K562 (cell line): ENCODE data around the gene ELOVL5.

Source experiments
- IRF2 ChIP-seq: sonication (generic); formaldehyde crosslinking; IDR thresholded peaks from 2 replicates; pipeline ENCODE4 v1.8.1; 2022; ENCODE audit warnings: mild to moderate bottlenecking, missing genetic modification reagents
- KAT8 ChIP-seq: fragments of 450-650 bp; IDR thresholded peaks from 2 replicates; pipeline ENCODE4 v1.6.1; 2016; ENCODE audit warnings: low read depth, mild to moderate bottlenecking
- MAFK ChIP-seq: IDR thresholded peaks from 2 replicates; pipeline ENCODE4 v1.6.1; 2011; ENCODE audit warnings: low read length, improper control_type of control experiment
- MYC ChIP-seq, 2 experiments: fragments of 250-450 bp in 1 of 2; sonication (Bioruptor Pico) in 1 of 2; IDR thresholded peaks; 2 replicates each; pipeline versions ENCODE4 v1.5.1 to v1.6.1; 2012 to 2021; ENCODE audit warnings: low read depth in 2 of 2, borderline replicate concordance in 1 of 2, improper control_type of control experiment in 1 of 2, low read length in 1 of 2, mild to moderate bottlenecking in 1 of 2, moderate library complexity in 1 of 2
- NR2F6 ChIP-seq: fragments of 450-650 bp; formaldehyde crosslinking; IDR thresholded peaks from 2 replicates; pipeline ENCODE4 v1.4.0; 2020; ENCODE audit warnings: mild to moderate bottlenecking
- SPI1 ChIP-seq: IDR thresholded peaks from 2 replicates; pipeline ENCODE4 v1.6.1; 2011; ENCODE audit warnings: low read depth, low read length, control low read depth, borderline replicate concordance
- TGIF2 ChIP-seq: sonication (generic); formaldehyde crosslinking; IDR thresholded peaks from 2 replicates; pipeline ENCODE4 v1.8.1; 2022; ENCODE audit warnings: mild to moderate bottlenecking, missing genetic modification reagents, moderate library complexity
- TF ChIP-seq, protein P1 (sequence below), 3 experiments: IDR thresholded peaks in 2 of 3; conservative IDR thresholded peaks in 1 of 3; 2 replicates each; pipeline ENCODE4 v1.5.1; 2011 to 2012; ENCODE audit warnings: low read length in 3 of 3, mild to moderate bottlenecking in 3 of 3, control low read depth in 2 of 3, improper control_type of control experiment in 1 of 3, inconsistent platforms in 1 of 3, low read depth in 1 of 3, mixed read lengths in 1 of 3, moderate library complexity in 1 of 3; ENCODE audit not compliant: insufficient read depth in 2 of 3
- TF ChIP-seq, protein P2 (sequence below): sonication (generic); formaldehyde crosslinking; IDR thresholded peaks from 2 replicates; pipeline ENCODE4 v1.9.0; 2022; ENCODE audit warnings: mild to moderate bottlenecking, missing genetic modification reagents
- TF ChIP-seq, protein P3 (sequence below): sonication (generic); formaldehyde crosslinking; IDR thresholded peaks from 2 replicates; pipeline ENCODE4 v1.8.0; 2022; ENCODE audit warnings: missing genetic modification reagents, mild to moderate bottlenecking, borderline replicate concordance

DNA sequence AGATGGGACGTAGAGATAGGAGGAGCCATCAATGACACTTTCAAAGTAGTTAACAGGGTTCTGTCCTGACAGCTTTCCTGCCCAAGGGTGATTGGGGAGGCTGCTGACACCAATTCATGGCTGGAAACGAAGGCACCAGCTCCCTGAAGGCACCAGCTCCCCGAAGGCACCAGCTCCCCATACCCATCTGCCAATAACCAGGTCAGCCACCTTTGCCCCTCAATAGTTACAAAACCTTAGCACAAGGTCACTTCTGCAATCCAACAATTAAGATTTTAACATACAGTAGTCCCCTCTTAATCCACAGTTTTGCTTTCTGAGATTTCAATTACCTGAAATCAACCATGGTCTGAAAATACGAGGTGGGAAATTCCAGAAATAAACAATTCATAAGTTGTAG, 51.7 kb downstream of the ELOVL5 start:
- no peak for TF ChIP-seq MAFK
- TF ChIP-seq, protein P1, sequence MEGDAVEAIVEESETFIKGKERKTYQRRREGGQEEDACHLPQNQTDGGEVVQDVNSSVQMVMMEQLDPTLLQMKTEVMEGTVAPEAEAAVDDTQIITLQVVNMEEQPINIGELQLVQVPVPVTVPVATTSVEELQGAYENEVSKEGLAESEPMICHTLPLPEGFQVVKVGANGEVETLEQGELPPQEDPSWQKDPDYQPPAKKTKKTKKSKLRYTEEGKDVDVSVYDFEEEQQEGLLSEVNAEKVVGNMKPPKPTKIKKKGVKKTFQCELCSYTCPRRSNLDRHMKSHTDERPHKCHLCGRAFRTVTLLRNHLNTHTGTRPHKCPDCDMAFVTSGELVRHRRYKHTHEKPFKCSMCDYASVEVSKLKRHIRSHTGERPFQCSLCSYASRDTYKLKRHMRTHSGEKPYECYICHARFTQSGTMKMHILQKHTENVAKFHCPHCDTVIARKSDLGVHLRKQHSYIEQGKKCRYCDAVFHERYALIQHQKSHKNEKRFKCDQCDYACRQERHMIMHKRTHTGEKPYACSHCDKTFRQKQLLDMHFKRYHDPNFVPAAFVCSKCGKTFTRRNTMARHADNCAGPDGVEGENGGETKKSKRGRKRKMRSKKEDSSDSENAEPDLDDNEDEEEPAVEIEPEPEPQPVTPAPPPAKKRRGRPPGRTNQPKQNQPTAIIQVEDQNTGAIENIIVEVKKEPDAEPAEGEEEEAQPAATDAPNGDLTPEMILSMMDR (IDR thresholded peaks at IDR 0.05 in 2 of 3, conservative IDR thresholded peaks at IDR 0.05 in 1 of 3; ENCODE audit: insufficient read depth in 2 of 3, low read depth in 1 of 3, low read length in 3 of 3), result no peak
- TF ChIP-seq NR2F6 (CRISPR knock-in tag), result no peak
- TF ChIP-seq TGIF2 (CRISPR knock-in tag), result no peak
- no peak for TF ChIP-seq SPI1
- TF ChIP-seq, protein P2, sequence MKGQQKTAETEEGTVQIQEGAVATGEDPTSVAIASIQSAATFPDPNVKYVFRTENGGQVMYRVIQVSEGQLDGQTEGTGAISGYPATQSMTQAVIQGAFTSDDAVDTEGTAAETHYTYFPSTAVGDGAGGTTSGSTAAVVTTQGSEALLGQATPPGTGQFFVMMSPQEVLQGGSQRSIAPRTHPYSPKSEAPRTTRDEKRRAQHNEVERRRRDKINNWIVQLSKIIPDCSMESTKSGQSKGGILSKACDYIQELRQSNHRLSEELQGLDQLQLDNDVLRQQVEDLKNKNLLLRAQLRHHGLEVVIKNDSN (CRISPR knock-in tag), result no peak
- no peak for TF ChIP-seq MYC (IDR thresholded peaks at IDR 0.05; ENCODE audit: low read depth, low read length)
- TF ChIP-seq MYC (CRISPR knock-in tag; IDR thresholded peaks at IDR 0.05; ENCODE audit: borderline replicate concordance, low read depth), result no peak
- TF ChIP-seq KAT8, result no peak
- TF ChIP-seq, protein P3, sequence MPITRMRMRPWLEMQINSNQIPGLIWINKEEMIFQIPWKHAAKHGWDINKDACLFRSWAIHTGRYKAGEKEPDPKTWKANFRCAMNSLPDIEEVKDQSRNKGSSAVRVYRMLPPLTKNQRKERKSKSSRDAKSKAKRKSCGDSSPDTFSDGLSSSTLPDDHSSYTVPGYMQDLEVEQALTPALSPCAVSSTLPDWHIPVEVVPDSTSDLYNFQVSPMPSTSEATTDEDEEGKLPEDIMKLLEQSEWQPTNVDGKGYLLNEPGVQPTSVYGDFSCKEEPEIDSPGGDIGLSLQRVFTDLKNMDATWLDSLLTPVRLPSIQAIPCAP (CRISPR knock-in tag), result no peak
- TF ChIP-seq IRF2, result no peak
